Adrenal gland (tissue), 5 donors: ENCODE data around the gene MXRA8.

Experiments
- CTCF ChIP-seq, 6 experiments: fragments of 450-650 bp in 4 of 6; fragments of 200-600 bp in 2 of 6; sonication (generic) in 1 of 6; IDR thresholded peaks; 1 replicate in 5 of 6; 2 replicates in 1 of 6; pipeline versions ENCODE4 v1.5.1 to v1.8.0; 2016 to 2021; ENCODE audit warnings: antibody characterized with exemption in 6 of 6, mild to moderate bottlenecking in 2 of 6, moderate library complexity in 1 of 6
- POLR2A ChIP-seq, 2 donors: fragments of 450-650 bp; IDR thresholded peaks; one replicate each; pipeline ENCODE4 v1.6.1; 2017; ENCODE audit warnings: antibody characterized with exemption in 2 of 2, mild to moderate bottlenecking in 2 of 2, moderate library complexity in 1 of 2
- donor health status: DM: no; HTN: no; CAD: no.

GRCh38 chr1:1353389-1354151, 4.8 kb downstream of the MXRA8 start:
- TF ChIP-seq CTCF (IDR thresholded peaks at IDR 0.05) = no peak
- no peak for TF ChIP-seq POLR2A (IDR thresholded peaks at IDR 0.05)
